ENCODE data around the gene SAMHD1. TPM values are rescaled to one million over a fixed set of nuclear protein-coding genes. Genes with fewer than 3 reads are reported as not detected.

The SAMHD1 gene
- total and polyA plus RNA-seq, 9 of the 15 experiments (the other 6 are each of a cell fraction or from before 2014, with no cell fraction given) = 6.8 to 20.4 (median 14.8) TPM

- TF ChIP-seq CLOCK (CRISPR knock-in tag; IDR thresholded peaks at IDR 0.05; ENCODE audit: borderline replicate concordance) (no peak), BRF1 (IDR thresholded peaks at IDR 0.05; ENCODE audit: borderline replicate concordance, extremely low read depth, insufficient read length) (no peak), ZNF146 (CRISPR knock-in tag; IDR thresholded peaks at IDR 0.05; ENCODE audit: unreplicated experiment) (no peak), HES1 (IDR thresholded peaks at IDR 0.05; ENCODE audit: low read depth) (peak; percentile 75; the same call in 1 of the 2 replicates), ZFP36 (IDR thresholded peaks at IDR 0.05; ENCODE audit: low read depth, low read length, partially characterized antibody) (peak; percentile 70), ZNF140 (CRISPR knock-in tag; IDR thresholded peaks at IDR 0.05) (no peak), FOS (IDR thresholded peaks at IDR 0.05; ENCODE audit: extremely low read depth, insufficient read length) (no peak), ZNF24 (IDR thresholded peaks at IDR 0.05) (no peak), SOX6 (IDR thresholded peaks at IDR 0.05) (peak; percentile 72; the same call in 1 of the 2 replicates), TAF7 (tag; IDR thresholded peaks at IDR 0.05) (no peak), RCOR1 (IDR thresholded peaks at IDR 0.05; ENCODE audit: borderline replicate concordance in 1 of 2, low read depth in 2 of 2, low read length in 2 of 2) (peak in 1 of 2 experiments; percentile 88; a peak in 2 of 4 replicates), CHD2 (IDR thresholded peaks at IDR 0.05; ENCODE audit: low read depth, low read length) (no peak), TEAD1 (CRISPR knock-in tag; IDR thresholded peaks at IDR 0.05) (no peak), KLF13 (tag; IDR thresholded peaks at IDR 0.05; ENCODE audit: borderline replicate concordance, low read depth) (no peak), HNRNPL (IDR thresholded peaks at IDR 0.05; ENCODE audit: low read depth, low read length) (no peak), THRAP3 (IDR thresholded peaks at IDR 0.05; ENCODE audit: borderline replicate concordance) (no peak), MAZ (CRISPR knock-in tag; conservative IDR thresholded peaks at IDR 0.05 in 1 of 2, IDR thresholded peaks at IDR 0.05 in 1 of 2) (no peak), HDAC1 (IDR thresholded peaks at IDR 0.05) (peak in 1 of 2 experiments; percentile 45; a peak in 1 of 4 replicates), ETS1 (conservative IDR thresholded peaks at IDR 0.05; ENCODE audit: control insufficient read depth, low read depth, low read length) (no peak), IFI16 (CRISPR knock-in tag; IDR thresholded peaks at IDR 0.05) (no peak), ZBTB43 (CRISPR knock-in tag; IDR thresholded peaks at IDR 0.05) (no peak), ZNF445 (CRISPR knock-in tag; IDR thresholded peaks at IDR 0.05; ENCODE audit: low read depth) (no peak), BMI1 (IDR thresholded peaks at IDR 0.05; ENCODE audit: low read length) (no peak), NFATC3 (IDR thresholded peaks at IDR 0.05) (no peak)
Measured at GRCh38 chr20:36873498-36874189, 77.9 kb downstream of the SAMHD1 start (continued).

Data from K562 (cell line).